Heart left ventricle (tissue), 16 donors: Measurements from ENCODE around the gene ACTL7B. TPM values are rescaled to one million over a fixed set of nuclear protein-coding genes. Genes with fewer than 3 reads are reported as not detected.

Source experiments
- ATAC-seq, 4 donors: fragments of 200-7000 bp; cut with Tn5 transposase; one replicate each; pipeline ENCODE4 v1.9.1; 2020 to 2022; ENCODE audit warnings: moderate library complexity in 4 of 4, mild to moderate bottlenecking in 3 of 4, moderate number of reproducible peaks in 1 of 4
- DNase-seq, 5 donors: peaks; one replicate each; pipeline ENCODE4 v3.0.0-alpha.2; 2020
- H3K27ac ChIP-seq, 12 donors: fragments of 200-600 bp; sonication (generic) in 4 of 12; one replicate each; pipeline versions ENCODE4 v1.5.0 to v1.8.0; 2016 to 2022; ENCODE audit warnings: mild to moderate bottlenecking in 2 of 12
- H3K27me3 ChIP-seq, 9 donors: fragments of 200-600 bp; sonication (generic) in 2 of 9; one replicate each; pipeline versions ENCODE4 v1.5.1 to v1.8.0; 2016 to 2022; ENCODE audit warnings: mild to moderate bottlenecking in 3 of 9
- H3K36me3 ChIP-seq, 9 donors: fragments of 200-600 bp; sonication (generic) in 2 of 9; one replicate each; pipeline versions ENCODE4 v1.5.0 to v1.8.0; 2018 to 2022; ENCODE audit warnings: mild to moderate bottlenecking in 2 of 9
- H3K4me1 ChIP-seq, 12 donors: fragments of 200-600 bp; sonication (generic) in 4 of 12; one replicate each; pipeline versions ENCODE4 v1.5.0 to v1.8.0; 2016 to 2022; ENCODE audit warnings: mild to moderate bottlenecking in 3 of 12
- H3K4me3 ChIP-seq, 12 donors: fragments of 200-600 bp; sonication (generic) in 4 of 12; one replicate each; pipeline versions ENCODE4 v1.5.0 to v1.8.0; 2017 to 2022; ENCODE audit warnings: mild to moderate bottlenecking in 9 of 12, moderate library complexity in 4 of 12
- H3K9me3 ChIP-seq, 12 donors: fragments of 200-600 bp; sonication (generic) in 4 of 12; one replicate each; pipeline versions ENCODE4 v1.5.0 to v1.8.0; 2016 to 2022; ENCODE audit warnings: mild to moderate bottlenecking in 1 of 12
- POLR2A ChIP-seq, 2 donors: fragments of 450-650 bp; IDR thresholded peaks; one replicate each; pipeline ENCODE4 v1.6.1; 2017; ENCODE audit warnings: antibody characterized with exemption in 2 of 2, mild to moderate bottlenecking in 2 of 2, moderate library complexity in 2 of 2
- WGBS, 4 donors: extraction: QIAGEN DNeasy Blood & Tissue Kit in 2 of 4; methylation state at CpG; one replicate each; pipeline versions ENCODE4 v1.1.5 to v1.1.7; 2013 to 2018; 5-methylcytosine and 5-hydroxymethylcytosine counted together
- intact Hi-C, 10 donors: fragments of 100-400 bp; cut with DNase I; formaldehyde crosslinking; loops; one replicate each; pipeline versions ENCODE4 v1.11.1 to v1.14.2; 2022
- polyA plus RNA-seq, 2 donors: library from polyadenylated mRNA; stranded (reverse); fragments of 200-250 nt; gene quantifications; one replicate each; pipeline ENCODE4 v1.2.3, GENCODE V29; 2013
- total RNA-seq, 9 donors: library from RNA; depleted of rRNA in 2 of 9; stranded (reverse); fragments of >200 nt in 2 of 9; fragmentation: NEBNext Ultra II Directional in 3 of 9; extraction: Animal tissue kit (Norgen Biotek cat#: 25700) in 3 of 9; gene quantifications; one replicate each; pipeline versions ENCODE4 v1.1.0 to v1.2.4, GENCODE V29; 2016 to 2023
- TF ChIP-seq, protein P1 (sequence below), 12 donors: fragments of 200-600 bp; sonication (generic) in 4 of 12; IDR thresholded peaks; one replicate each; pipeline versions ENCODE4 v1.5.0 to v1.8.0; 2018 to 2022; ENCODE audit warnings: antibody characterized with exemption in 12 of 12, mild to moderate bottlenecking in 5 of 12
- donor health status: ischemic (EF 13 %, LVEDD 7.1; RV severe dilation, severe dysfunction).
- donor health status: healthy with polysubstance abuse.
- donor health status: DM: no; HTN: yes; CAD: no.
- donor health status: DM: no; HTN: no; CAD: no.
- donor health status: ischemic (EF 25% LVEDD 6.9; RV normal size, moderate dysfunction).
- donor health status: ischemic (EF 25% LVEDD 5.7; RV mildly dilated, moderate dysfunction).
- donor health status: healthy.
- donor health status: DM: yes; HTN: yes; CAD: no.
- donor health status: ischemic (EF 35%, LVEDD 5.7; RV mildly dilated, moderate dysfunction).
- donor health status: nonischemic (EF 11% LVEDD 7.7; RV severe dilation, severe dysfunction).
- donor health status: DM: yes; HTN: yes; CAD: no.
- donor health status: PGD.
- donor health status: ischemic (EF 29% LVEDD 5.4; RV normal size, mild dysfunction).
- donor health status: nonischemic (EF 23%, LVEDD 6.1; RV moderate dilation, normal function).

Gene ACTL7B
- total and polyA plus RNA-seq, 11 donors: not detected

DNA sequence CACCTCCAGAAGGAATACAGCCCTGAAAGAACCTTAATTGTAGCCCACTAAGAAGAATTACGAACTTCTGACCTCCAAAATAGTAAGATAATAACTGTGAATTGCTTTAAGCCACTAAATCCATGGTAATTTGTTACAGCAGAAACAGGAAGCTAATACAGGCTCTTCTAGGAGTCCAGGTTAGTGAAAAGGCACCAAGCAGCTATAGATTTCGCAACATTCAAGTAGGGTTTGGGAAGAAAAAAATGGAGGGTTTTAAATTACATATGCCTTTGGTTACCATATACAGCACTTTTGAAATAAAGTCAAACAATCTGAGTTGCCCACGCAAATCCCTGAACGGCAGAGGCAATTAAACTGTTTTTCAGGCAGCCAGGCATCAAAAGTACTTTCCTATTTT lies 4.6 kb upstream of the ACTL7B start:
- Histone ChIP-seq H3K27ac (no peak overlapping the region), H3K27me3 (no peaks in the 10 kb centered on the region), H3K4me1 (no peaks in the 10 kb centered on the region), H3K4me3 (no peak overlapping the region), H3K9me3 (no peaks in the 10 kb centered on the region), H3K36me3 (no peaks in the 10 kb centered on the region)
- TF ChIP-seq POLR2A (IDR thresholded peaks at IDR 0.05): no peak
- TF ChIP-seq, protein P1, sequence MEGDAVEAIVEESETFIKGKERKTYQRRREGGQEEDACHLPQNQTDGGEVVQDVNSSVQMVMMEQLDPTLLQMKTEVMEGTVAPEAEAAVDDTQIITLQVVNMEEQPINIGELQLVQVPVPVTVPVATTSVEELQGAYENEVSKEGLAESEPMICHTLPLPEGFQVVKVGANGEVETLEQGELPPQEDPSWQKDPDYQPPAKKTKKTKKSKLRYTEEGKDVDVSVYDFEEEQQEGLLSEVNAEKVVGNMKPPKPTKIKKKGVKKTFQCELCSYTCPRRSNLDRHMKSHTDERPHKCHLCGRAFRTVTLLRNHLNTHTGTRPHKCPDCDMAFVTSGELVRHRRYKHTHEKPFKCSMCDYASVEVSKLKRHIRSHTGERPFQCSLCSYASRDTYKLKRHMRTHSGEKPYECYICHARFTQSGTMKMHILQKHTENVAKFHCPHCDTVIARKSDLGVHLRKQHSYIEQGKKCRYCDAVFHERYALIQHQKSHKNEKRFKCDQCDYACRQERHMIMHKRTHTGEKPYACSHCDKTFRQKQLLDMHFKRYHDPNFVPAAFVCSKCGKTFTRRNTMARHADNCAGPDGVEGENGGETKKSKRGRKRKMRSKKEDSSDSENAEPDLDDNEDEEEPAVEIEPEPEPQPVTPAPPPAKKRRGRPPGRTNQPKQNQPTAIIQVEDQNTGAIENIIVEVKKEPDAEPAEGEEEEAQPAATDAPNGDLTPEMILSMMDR (IDR thresholded peaks at IDR 0.05): no peak
- 83 to 92% (median 91%) methylated on average over 4 of the region's 4 CpGs for WGBS, 4 donors
- DNase-seq: no peak
- no peak for ATAC-seq
- intact Hi-C loops: no loop called here

DNA sequence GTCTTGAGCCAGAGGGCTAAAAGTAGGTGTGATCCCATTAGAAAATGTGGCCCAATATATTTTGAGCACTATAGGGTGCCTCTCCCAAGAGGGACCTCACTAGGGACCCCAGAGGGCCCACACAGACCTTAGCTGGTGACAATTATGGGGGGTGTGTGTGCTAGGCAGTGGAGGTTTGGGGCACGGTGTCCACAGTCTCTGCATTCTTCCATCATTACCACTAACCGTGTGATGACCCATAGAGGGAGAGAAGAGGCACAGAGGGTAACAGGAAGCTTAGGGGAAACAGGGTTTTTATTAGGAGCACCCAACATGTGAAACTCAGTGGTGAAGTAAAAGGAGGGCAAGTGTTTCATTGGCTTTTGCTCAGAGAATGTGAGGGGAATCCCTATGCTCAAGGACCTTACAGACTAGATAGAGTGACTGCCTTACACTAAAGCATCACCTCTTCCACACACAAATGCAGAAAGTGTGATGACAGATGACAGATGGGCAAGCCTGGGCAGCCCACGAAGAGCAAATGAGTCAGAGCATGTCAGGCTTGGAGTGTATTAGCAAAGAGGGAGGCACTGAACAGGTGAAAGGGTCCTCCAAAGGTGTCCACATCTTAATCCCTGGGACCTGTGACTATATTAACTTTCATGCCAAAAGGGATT lies 3.8 kb upstream of the ACTL7B start:
- intact Hi-C loops: no loop called here
- TF ChIP-seq POLR2A (IDR thresholded peaks at IDR 0.05): no peak
- TF ChIP-seq, protein P1 (IDR thresholded peaks at IDR 0.05): no peak
- H3K4me1 ChIP-seq: no peaks in the 10 kb centered on the region
- 65 to 79% (median 77%) methylated on average over 3 of the region's 3 CpGs for WGBS, 4 donors
- DNase-seq (no peak), ATAC-seq (no peak)
- no peak overlapping the region for H3K4me3 ChIP-seq
- no peaks in the 10 kb centered on the region for H3K36me3 ChIP-seq
- H3K9me3 ChIP-seq: no peaks in the 10 kb centered on the region
- H3K27ac ChIP-seq: no peak overlapping the region
- no peaks in the 10 kb centered on the region for H3K27me3 ChIP-seq

DNA sequence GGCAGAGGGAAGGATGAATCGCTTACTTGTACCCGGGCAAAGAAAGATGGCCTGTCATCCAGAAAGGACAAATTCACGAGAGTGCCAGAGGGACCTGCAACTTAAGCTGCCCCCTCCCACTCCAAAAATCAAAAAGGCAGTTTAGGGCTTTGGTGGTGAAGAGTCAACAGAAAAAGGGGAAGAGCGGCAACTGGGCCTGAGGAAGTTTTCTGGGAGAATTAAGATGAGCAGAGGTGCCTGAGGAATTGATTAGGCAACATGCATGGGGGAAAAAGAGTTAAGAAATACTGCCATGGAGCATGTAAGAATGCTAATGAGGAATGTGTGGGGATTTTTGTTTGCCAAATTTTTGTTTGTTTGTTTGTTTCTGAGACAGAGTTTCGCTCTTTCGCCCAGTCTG lies 1.8 kb upstream of the ACTL7B start:
- TF ChIP-seq, protein P1 (IDR thresholded peaks at IDR 0.05): no peak
- TF ChIP-seq POLR2A (IDR thresholded peaks at IDR 0.05): no peak

DNA sequence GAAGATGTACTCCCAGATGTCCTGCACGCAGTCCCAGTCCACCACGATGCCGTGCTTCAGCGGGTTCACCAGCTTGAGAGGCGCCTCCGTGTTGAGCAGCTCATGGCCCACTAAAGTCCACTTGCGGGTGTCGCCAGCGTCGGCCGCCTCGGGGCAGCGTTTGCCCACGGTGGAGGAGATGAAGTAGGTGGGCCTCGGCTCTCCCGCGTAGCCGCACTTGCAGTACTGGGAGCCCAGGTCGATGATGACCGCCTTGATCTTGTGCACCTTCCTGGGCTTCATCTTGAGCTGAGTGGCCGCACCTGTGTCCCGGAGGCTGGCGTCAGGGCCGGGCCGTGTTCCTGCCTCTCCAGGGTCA lies 278 bp downstream of the ACTL7B start:
- Histone ChIP-seq H3K27me3 (no peaks in the 10 kb centered on the region), H3K9me3 (no peaks in the 10 kb centered on the region), H3K36me3 (no peaks in the 10 kb centered on the region), H3K27ac (no peak overlapping the region), H3K4me1 (no peaks in the 10 kb centered on the region), H3K4me3 (no peak overlapping the region)
- intact Hi-C loops: no loop called here
- ATAC-seq (no peak), DNase-seq (no peak)
- 92 to 96% (median 95%) methylated on average over 4 to 25 of the region's 25 CpGs for WGBS, 4 donors
- no peak for TF ChIP-seq POLR2A (IDR thresholded peaks at IDR 0.05)

More for the DNA sequence above, 1.8 kb upstream of the ACTL7B start:
- WGBS, 4 donors: 83 to 94% (median 92%) methylated on average over 6 of the region's 6 CpGs
- ATAC-seq: no peak
- no peaks in the 10 kb centered on the region for H3K27me3 ChIP-seq
- H3K4me3 ChIP-seq: no peak overlapping the region
- H3K4me1 ChIP-seq: no peaks in the 10 kb centered on the region
- intact Hi-C loops: no loop called here
- H3K9me3 ChIP-seq: no peaks in the 10 kb centered on the region
- no peaks in the 10 kb centered on the region for H3K36me3 ChIP-seq
- H3K27ac ChIP-seq: no peak overlapping the region
- DNase-seq: no peak
